Osteoblast (primary cell): Measurements from ENCODE around the gene HOMEZ. TPM values are rescaled to one million over a fixed set of nuclear protein-coding genes. Genes with fewer than 3 reads are reported as not detected.

Source experiments
- DNase-seq: peaks from one replicate; pipeline ENCODE4 v3.0.0; 2011; ENCODE audit warnings: low spot score, mixed read lengths; ENCODE audit not compliant: insufficient read length; ENCODE audit errors: missing footprints
- H2AFZ ChIP-seq: 2 replicates; pipeline ENCODE4 v1.6.0; 2011; ENCODE audit warnings: mild to moderate bottlenecking, low read length
- H3K27ac ChIP-seq: 2 replicates; pipeline ENCODE4 v1.5.1; 2011; ENCODE audit warnings: mild to moderate bottlenecking, low read depth, low read length, moderate library complexity
- H3K27me3 ChIP-seq: 2 replicates; pipeline ENCODE4 v1.6.0; 2012; ENCODE audit warnings: mild to moderate bottlenecking, control low read depth, inconsistent platforms, low read length, moderate library complexity; ENCODE audit not compliant: insufficient read depth
- H3K36me3 ChIP-seq: 2 replicates; pipeline ENCODE4 v1.5.1; 2011; ENCODE audit warnings: mild to moderate bottlenecking, low read length, control low read depth, moderate library complexity; ENCODE audit not compliant: insufficient read depth
- H3K4me1 ChIP-seq: 2 replicates; pipeline ENCODE4 v1.5.1; 2011; ENCODE audit warnings: mild to moderate bottlenecking, low read length, control low read depth, moderate library complexity; ENCODE audit not compliant: insufficient read depth
- H3K4me2 ChIP-seq: 2 replicates; pipeline ENCODE4 v1.6.0; 2011; ENCODE audit warnings: mild to moderate bottlenecking, low read length; ENCODE audit not compliant: insufficient read depth
- H3K4me3 ChIP-seq: fragments of 200-600 bp; sonication (generic); 3 replicates; pipeline ENCODE4 v1.5.1; 2012; ENCODE audit warnings: mild to moderate bottlenecking, low read length, inconsistent platforms; ENCODE audit not compliant: insufficient read depth
- H3K79me2 ChIP-seq: 2 replicates; pipeline ENCODE4 v1.6.0; 2012; ENCODE audit warnings: mild to moderate bottlenecking, low read length, control low read depth, inconsistent platforms; ENCODE audit not compliant: insufficient read depth
- H3K9me3 ChIP-seq: 2 replicates; pipeline ENCODE4 v1.5.1; 2011; ENCODE audit warnings: low read depth, low read length, control low read depth
- H4K20me1 ChIP-seq: 2 replicates; pipeline ENCODE4 v1.6.0; 2012; ENCODE audit warnings: mild to moderate bottlenecking, low read length, control low read depth; ENCODE audit not compliant: insufficient read depth
- CTCF ChIP-seq: IDR thresholded peaks from 2 replicates; pipeline ENCODE4 v1.5.1; 2011; ENCODE audit warnings: mild to moderate bottlenecking, low read depth, low read length, moderate library complexity; ENCODE audit errors: extremely low read depth
- total RNA-seq: library from RNA; depleted of rRNA; stranded (reverse); fragments of >200 nt; gene quantifications from 2 replicates; pipeline ENCODE4 v1.2.3, GENCODE V29; 2012

The HOMEZ gene, protein sequence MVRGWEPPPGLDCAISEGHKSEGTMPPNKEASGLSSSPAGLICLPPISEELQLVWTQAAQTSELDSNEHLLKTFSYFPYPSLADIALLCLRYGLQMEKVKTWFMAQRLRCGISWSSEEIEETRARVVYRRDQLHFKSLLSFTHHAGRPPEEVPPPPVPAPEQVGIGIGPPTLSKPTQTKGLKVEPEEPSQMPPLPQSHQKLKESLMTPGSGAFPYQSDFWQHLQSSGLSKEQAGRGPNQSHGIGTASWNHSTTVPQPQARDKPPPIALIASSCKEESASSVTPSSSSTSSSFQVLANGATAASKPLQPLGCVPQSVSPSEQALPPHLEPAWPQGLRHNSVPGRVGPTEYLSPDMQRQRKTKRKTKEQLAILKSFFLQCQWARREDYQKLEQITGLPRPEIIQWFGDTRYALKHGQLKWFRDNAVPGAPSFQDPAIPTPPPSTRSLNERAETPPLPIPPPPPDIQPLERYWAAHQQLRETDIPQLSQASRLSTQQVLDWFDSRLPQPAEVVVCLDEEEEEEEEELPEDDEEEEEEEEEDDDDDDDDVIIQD
- total RNA-seq, result 5.4 and 8.0 TPM in 2 replicates

DNA sequence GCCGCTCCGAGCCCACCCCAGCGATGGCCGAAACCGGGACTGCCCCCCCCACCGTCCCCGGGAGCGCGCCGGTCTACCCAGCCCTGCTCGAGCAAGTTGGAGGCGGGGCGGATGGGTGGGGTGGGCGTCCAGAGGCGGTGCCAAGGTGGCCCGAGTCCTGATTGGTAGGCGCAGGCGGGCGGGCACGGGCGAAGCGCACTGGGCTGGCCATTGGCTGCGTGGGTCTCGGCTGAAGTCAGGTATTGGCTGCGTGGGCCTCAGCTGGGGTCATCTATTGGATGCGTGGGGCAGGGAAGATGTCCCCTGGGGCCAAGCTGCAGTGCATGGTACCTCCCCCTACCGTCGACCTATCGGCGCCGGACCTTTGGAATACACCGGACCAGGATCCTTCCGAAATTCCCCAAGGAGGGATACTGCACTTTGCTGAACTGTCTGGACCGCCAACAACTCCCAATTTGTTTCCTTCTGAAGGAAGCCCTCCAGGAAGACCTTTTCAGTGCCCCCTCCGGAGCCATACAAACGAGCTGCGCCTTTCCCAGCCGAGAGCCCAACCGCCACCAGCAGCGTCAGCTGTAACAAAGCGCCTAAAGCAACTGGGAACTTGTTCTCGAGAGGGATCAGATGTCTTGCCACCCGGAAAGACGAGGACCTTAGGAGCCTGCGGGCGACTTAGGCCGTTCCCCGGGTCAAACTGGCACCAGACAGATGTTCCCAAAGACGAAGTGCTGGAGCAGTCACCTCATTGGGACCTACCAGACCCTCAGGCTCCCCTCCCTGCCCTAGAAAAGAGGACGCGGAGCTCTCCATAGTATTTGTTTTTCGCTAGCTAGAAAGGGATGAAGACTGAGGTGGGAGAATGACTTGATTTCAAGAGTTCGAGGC is at the start of gene HOMEZ:
Gene HOMEZ, minus strand, starts transcription at position 113 of the 882 bp plus-strand sequence. CDS start 180 bp downstream, outside the sequence.
- Histone ChIP-seq H3K27ac (peak within 1 kb of the TSS; percentile 69), H3K36me3 (no peaks in the 10 kb centered on the region), H3K4me3 (peak within 1 kb of the TSS; percentile 94), H3K4me2 (peak within 1 kb of the TSS; percentile 93), H3K79me2 (peaks cover 19% of the 10 kb centered on the region), H2AFZ (peak within 1 kb of the TSS; percentile 98), H3K4me1 (peaks cover 16% of the 10 kb centered on the region), H3K9me3 (no peaks in the 10 kb centered on the region), H4K20me1 (peaks cover 2% of the 10 kb centered on the region), H3K27me3 (peaks cover 15% of the 10 kb centered on the region)
- no peak for TF ChIP-seq CTCF
- peak; percentile 99 for DNase-seq

- Histone ChIP-seq H3K27me3 (no peaks in the 10 kb centered on the region), H3K27ac (no peak overlapping the region), H3K79me2 (no peaks in the 10 kb centered on the region), H3K4me2 (no peak overlapping the region), H2AFZ (no peak overlapping the region), H3K4me1 (no peaks in the 10 kb centered on the region), H3K9me3 (no peaks in the 10 kb centered on the region), H4K20me1 (no peaks in the 10 kb centered on the region), H3K4me3 (no peak overlapping the region), H3K36me3 (no peaks in the 10 kb centered on the region)
- no peak for DNase-seq
- no peak for TF ChIP-seq CTCF
These were observed 49.7 kb upstream of the HOMEZ start for GRCh38 chr14:23335623-23336022.

DNA sequence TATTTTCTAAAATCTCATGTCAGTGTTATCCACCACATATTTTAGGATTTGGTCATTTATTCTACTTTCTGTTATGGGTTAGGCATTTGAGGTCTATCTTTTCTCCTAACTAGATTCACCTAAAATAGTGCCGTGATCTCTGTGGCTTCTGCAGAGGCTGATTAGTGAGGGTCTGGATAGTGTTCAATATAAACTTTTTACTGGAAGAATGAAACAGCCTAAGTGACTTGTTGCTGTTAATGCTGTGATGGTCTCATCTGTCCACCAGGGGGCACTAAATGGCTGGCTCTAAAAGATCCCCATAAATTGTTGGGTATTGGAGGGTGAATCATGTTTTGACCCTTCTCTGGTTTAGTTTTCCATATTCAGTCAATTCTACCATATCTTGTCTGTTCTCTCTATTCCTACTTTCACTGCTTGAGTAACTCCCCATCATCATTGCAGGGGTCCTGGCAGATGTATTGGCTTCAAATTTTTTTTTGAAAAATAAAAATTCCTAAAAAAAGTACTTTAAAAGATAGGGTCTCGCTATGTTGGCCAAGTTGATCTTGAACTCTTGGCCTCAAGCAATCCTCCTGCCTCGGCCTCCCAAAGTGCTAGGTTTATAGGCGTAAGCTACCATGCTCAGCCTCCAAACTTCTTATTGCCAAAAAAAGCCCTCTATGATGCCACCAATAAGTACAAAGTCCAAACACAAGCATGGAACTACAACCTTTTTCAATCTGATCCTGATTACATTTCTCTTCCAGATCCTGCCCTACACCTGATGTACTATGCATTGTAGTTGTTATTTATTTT is 42.2 kb upstream of the HOMEZ start:
- DNase-seq, result peak; percentile 95
- Histone ChIP-seq H3K79me2 (peaks cover 13% of the 10 kb centered on the region), H4K20me1 (peaks cover 10% of the 10 kb centered on the region), H3K4me1 (no peaks in the 10 kb centered on the region), H3K9me3 (no peaks in the 10 kb centered on the region), H2AFZ (no peak overlapping the region), H3K27ac (no peak overlapping the region), H3K27me3 (no peaks in the 10 kb centered on the region), H3K4me3 (no peak overlapping the region), H3K36me3 (peaks cover 20% of the 10 kb centered on the region), H3K4me2 (no peak overlapping the region)
- peak; percentile 90 for TF ChIP-seq CTCF
